H1 (cell line): ENCODE measurements around the gene SH3PXD2A.

ENCODE experiments used
- POLR2AphosphoS5 ChIP-seq: IDR thresholded peaks from 2 replicates; pipeline ENCODE4 v1.6.1; 2011; ENCODE audit warnings: low read depth, low read length
- RAD21 ChIP-seq, 2 experiments: IDR thresholded peaks in 1 of 2; conservative IDR thresholded peaks in 1 of 2; 2 replicates each; pipeline ENCODE4 v1.6.1; 2011; ENCODE audit warnings: low read depth in 2 of 2, low read length in 2 of 2, improper control_type of control experiment in 1 of 2, inconsistent platforms in 1 of 2, mild to moderate bottlenecking in 1 of 2, moderate library complexity in 1 of 2
- SP1 ChIP-seq: IDR thresholded peaks from 2 replicates; pipeline ENCODE4 v1.6.1; 2011; ENCODE audit warnings: low read depth, low read length
- TAF1 ChIP-seq: IDR thresholded peaks from 2 replicates; pipeline ENCODE4 v1.6.1; 2011; ENCODE audit warnings: mild to moderate bottlenecking, low read depth, low read length
- TF ChIP-seq, protein P1 (sequence below), 3 experiments: IDR thresholded peaks; 1 replicate in 2 of 3; 2 replicates in 1 of 3; pipeline versions ENCODE4 v1.5.1 to v1.6.1; 2011; ENCODE audit warnings: low read length in 3 of 3, mild to moderate bottlenecking in 3 of 3, inconsistent platforms in 2 of 3, low read depth in 1 of 3, moderate library complexity in 1 of 3; ENCODE audit not compliant: insufficient read depth in 1 of 3; ENCODE audit errors: control extremely low read depth in 1 of 3

DNA sequence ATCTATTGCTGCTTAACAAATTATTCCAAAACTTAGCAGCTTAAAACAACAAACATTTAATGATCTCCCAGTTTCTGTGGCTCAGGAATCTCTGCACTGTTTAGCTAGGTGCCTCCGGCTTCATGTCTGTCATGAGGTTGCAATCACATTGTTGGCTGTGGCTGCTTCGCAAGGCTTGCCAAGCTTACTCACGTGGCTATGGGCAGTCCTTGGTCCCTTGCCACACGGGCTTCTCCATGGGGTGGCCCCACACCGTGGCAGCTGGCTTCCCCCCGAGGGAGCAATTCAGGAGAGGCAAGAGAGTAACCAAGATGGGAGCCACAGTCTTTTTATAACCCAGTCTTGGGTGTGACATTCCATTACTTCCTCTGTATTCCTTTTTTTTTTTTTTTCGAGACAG lies 294.5 kb downstream of the SH3PXD2A start:
- TF ChIP-seq RAD21 (IDR thresholded peaks at IDR 0.05 in 1 of 2, conservative IDR thresholded peaks at IDR 0.05 in 1 of 2; ENCODE audit: low read depth in 2 of 2, low read length in 2 of 2) (no peak), TAF1 (no peak), POLR2AphosphoS5 (no peak), SP1 (no peak)
- TF ChIP-seq, protein P1, sequence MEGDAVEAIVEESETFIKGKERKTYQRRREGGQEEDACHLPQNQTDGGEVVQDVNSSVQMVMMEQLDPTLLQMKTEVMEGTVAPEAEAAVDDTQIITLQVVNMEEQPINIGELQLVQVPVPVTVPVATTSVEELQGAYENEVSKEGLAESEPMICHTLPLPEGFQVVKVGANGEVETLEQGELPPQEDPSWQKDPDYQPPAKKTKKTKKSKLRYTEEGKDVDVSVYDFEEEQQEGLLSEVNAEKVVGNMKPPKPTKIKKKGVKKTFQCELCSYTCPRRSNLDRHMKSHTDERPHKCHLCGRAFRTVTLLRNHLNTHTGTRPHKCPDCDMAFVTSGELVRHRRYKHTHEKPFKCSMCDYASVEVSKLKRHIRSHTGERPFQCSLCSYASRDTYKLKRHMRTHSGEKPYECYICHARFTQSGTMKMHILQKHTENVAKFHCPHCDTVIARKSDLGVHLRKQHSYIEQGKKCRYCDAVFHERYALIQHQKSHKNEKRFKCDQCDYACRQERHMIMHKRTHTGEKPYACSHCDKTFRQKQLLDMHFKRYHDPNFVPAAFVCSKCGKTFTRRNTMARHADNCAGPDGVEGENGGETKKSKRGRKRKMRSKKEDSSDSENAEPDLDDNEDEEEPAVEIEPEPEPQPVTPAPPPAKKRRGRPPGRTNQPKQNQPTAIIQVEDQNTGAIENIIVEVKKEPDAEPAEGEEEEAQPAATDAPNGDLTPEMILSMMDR (IDR thresholded peaks at IDR 0.05; ENCODE audit: control extremely low read depth in 1 of 3, insufficient read depth in 1 of 3, low read depth in 1 of 3, low read length in 3 of 3) = no peak
